Cardiac fibroblast (primary cell): Measurements from ENCODE around the gene FBXO8.

Source experiments
- DNase-seq, 2 donors: peaks; one replicate each; pipeline versions ENCODE4 v3.0.0 to v3.0.0-alpha.2; 2010; ENCODE audit warnings: low read depth in 2 of 2
- H3K4me3 ChIP-seq, 2 donors: replicated peaks in 1 of 2; 1 replicate in 1 of 2; 2 replicates in 1 of 2; pipeline ENCODE4 v1.5.1; 2011; ENCODE audit warnings: low read depth in 2 of 2, low read length in 2 of 2, mild to moderate bottlenecking in 2 of 2, moderate library complexity in 1 of 2
- CTCF ChIP-seq: IDR thresholded peaks from one replicate; pipeline ENCODE4 v1.5.1; 2011; ENCODE audit warnings: low read depth, mild to moderate bottlenecking, low read length, inconsistent platforms

The FBXO8 gene

GRCh38 chr4:174255374-174255773, 28.1 kb downstream of the FBXO8 start:
- TF ChIP-seq CTCF = no peak

GRCh38 chr4:174254613-174255012, 28.9 kb downstream of the FBXO8 start:
- no peak for DNase-seq
- H3K4me3 ChIP-seq = no peak overlapping the region
- no peak for TF ChIP-seq CTCF

More at GRCh38 chr4:174255374-174255773, 28.1 kb downstream of the FBXO8 start:
- no peak overlapping the region for H3K4me3 ChIP-seq
- no peak for DNase-seq

- no peak for TF ChIP-seq CTCF
- DNase-seq = no peak
- H3K4me3 ChIP-seq = no peak overlapping the region
Measured at GRCh38 chr4:174252412-174252811, 31.1 kb downstream of the FBXO8 start.

GRCh38 chr4:174248407-174248806, 35.1 kb downstream of the FBXO8 start:
- H3K4me3 ChIP-seq = no peak overlapping the region
- DNase-seq = no peak
- no peak for TF ChIP-seq CTCF

- no peak for TF ChIP-seq CTCF
- no peak for DNase-seq
- H3K4me3 ChIP-seq = no peak overlapping the region
Measured at GRCh38 chr4:174245714-174246113, 37.8 kb downstream of the FBXO8 start.

- DNase-seq = peak in 1 of 2 donors; percentile 18
- no peak overlapping the region for H3K4me3 ChIP-seq
Measured at GRCh38 chr4:174244441-174244840, 39.0 kb downstream of the FBXO8 start.

More at GRCh38 chr4:174244441-174244840, 39.0 kb downstream of the FBXO8 start:
- no peak for TF ChIP-seq CTCF
